ENCODE measurements around the gene SLC26A11.
"Not testable (repeated sequence)": the region's sequence is repeated elsewhere in the genome, so short reads cannot be mapped to it uniquely, and the experiment has no call there.

Gene SLC26A11

DNA sequence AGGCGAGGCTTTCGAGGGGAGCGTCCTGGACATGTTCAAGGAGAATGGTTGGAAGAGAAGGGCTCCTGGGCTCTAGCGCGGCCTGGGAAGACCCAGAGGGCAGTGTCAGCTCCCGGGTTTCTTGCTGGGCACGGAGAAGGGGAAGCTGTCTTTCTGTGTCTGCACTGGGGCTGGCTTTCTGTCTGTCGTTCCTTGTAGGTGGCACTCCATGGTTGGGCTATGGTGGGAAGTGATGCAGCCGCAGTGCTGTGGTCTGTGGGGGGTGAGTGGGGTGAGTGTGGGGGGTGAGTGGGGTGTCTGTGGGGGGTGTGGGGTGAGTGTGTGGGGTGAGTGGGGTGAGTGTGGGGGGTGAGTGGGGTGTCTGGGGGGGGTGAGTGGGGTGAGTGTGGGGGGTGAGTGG lies 54.1 kb downstream of the SLC26A11 start:
- TF ChIP-seq POLR2A (IDR thresholded peaks at IDR 0.05; ENCODE audit: low read depth, low read length): no peak
- no peak for DNase-seq (ENCODE audit: insufficient read length, low spot score)
- no peak for FAIRE-seq

DNA sequence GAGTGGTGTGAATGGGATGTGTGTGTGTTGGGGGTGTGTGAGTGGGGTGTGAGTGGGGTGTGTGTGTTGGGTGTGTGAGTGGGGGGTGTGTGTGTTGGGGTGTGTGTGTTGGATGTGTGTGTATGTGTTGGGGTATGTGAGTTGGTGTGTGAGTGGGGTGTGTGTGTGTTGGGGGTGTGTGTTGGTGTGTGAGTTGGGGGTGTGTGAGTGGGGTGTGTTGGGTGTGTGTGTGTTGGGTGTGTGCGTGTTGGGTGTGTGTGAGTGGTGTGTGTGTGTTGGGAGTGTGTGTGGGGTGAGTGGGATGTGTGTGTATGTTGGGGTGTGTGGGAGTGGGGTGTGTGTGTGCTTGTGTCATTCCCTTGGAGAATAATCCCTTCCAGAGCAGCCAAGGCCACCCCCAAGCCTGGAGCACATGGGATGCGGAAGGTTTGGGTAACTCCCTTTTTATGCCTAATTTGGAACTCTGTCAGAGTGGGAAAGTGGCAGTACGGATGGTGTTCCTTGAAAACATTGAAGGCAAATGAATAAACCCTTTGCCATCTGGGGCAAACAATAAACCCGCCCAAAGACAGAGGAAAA lies 54.7 kb downstream of the SLC26A11 start:
- DNase-seq (ENCODE audit: insufficient read length, low spot score) (no peak), FAIRE-seq (no peak)
- TF ChIP-seq POLR2A (IDR thresholded peaks at IDR 0.05; ENCODE audit: low read depth, low read length): no peak

- FAIRE-seq; DNase-seq (ENCODE audit: insufficient read length, low spot score): not testable (repeated sequence)
Measured at GRCh38 chr17:80275857-80276256, 55.6 kb downstream of the SLC26A11 start.

GRCh38 chr17:80277751-80278671 lies 57.8 kb downstream of the SLC26A11 start:
- peak; percentile 40 for TF ChIP-seq POLR2A (IDR thresholded peaks at IDR 0.05; ENCODE audit: low read depth, low read length)
- FAIRE-seq (no peak), DNase-seq (ENCODE audit: insufficient read length, low spot score) (peak; percentile 90)

GRCh38 chr17:80279895-80280294 lies 59.7 kb downstream of the SLC26A11 start:
- no peak for TF ChIP-seq POLR2A (IDR thresholded peaks at IDR 0.05; ENCODE audit: low read depth, low read length)
- FAIRE-seq (no peak), DNase-seq (ENCODE audit: insufficient read length, low spot score) (no peak)

GRCh38 chr17:80281516-80281915 lies 61.3 kb downstream of the SLC26A11 start:
- FAIRE-seq (no peak), DNase-seq (ENCODE audit: insufficient read length, low spot score) (no peak)
- no peak for TF ChIP-seq POLR2A (IDR thresholded peaks at IDR 0.05; ENCODE audit: low read depth, low read length)

DNA sequence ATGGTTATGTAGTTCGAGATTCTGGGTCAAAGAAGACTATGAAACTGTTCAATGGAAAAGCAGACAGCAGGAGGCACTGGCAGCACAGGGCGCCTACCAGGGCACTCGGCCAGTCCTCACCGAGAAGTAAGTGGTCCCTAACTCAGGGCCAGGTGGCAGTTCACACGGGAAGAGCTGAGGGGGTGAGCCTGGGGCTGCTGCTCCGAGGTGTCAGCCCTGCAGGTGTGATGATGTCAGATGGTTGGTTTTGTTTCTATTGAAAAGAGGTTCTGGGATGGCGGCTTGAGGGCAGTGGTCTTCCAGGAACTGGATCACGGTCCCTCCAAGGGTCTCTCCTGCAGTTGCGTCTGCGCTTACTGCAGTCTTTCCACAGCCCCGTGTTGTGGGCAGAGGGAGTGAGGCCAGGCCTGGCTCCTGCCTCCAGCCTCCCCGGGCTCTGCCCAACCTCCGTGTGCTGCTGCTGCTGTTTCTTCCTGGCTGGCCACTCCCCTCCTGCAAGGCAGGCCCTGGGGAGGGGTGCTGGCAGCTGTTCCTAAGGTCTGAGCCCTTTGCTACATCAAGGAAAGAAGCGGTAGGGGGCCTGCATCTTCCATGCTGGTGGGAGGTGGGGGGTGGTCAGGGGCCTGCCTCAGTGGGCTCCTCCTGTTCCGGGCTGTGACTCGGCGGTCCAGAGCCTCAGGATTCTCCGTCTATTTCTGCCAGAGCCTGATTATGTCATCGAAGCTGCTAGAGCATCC lies 63.1 kb downstream of the SLC26A11 start:
- FAIRE-seq (no peak), DNase-seq (ENCODE audit: insufficient read length, low spot score) (no peak)
- no peak for TF ChIP-seq POLR2A (IDR thresholded peaks at IDR 0.05; ENCODE audit: low read depth, low read length)

GRCh38 chr17:80284631-80285030 lies 64.4 kb downstream of the SLC26A11 start:
- no peak for TF ChIP-seq POLR2A (IDR thresholded peaks at IDR 0.05; ENCODE audit: low read depth, low read length)
- FAIRE-seq: no peak
- no peak for DNase-seq (ENCODE audit: insufficient read length, low spot score)

DNA sequence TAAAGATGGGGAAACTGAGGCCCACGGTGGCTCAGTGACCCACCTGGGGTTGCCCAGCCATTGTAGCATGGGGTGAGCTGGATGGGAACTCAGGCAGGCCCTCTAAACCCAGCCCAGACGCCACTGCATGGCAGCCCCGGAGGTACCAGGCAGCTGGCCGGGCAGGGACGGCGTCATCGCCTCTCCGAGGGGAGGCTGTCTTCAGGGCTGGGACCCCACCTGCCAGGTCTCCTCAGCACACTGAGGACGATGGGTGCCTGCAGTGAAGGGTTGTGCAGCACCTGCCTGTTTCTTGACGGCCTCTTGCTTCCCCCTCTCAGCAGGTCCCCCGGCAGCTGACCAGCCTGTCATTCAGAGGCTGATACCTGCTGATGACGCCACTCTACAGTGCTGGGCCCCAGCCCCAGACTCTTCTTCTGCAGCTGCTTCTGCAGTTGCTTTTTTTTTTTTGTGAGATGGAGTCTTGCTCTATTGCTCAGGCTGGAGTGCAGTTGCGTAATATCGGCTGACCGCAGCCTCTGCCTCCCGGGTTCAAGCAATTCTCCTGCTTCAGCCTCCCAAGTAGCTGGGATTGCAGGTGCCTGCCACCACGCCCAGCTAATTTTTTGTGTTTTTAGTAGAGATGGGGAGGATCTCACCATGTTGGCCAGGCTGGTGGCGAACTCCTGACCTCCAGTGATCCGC lies 65.2 kb downstream of the SLC26A11 start:
- TF ChIP-seq POLR2A (IDR thresholded peaks at IDR 0.05; ENCODE audit: low read depth, low read length): 0 out of 2 replicates have a peak, but pooled peaks have one; percentile 3
- FAIRE-seq (no peak), DNase-seq (ENCODE audit: insufficient read length, low spot score) (no peak)

DNA sequence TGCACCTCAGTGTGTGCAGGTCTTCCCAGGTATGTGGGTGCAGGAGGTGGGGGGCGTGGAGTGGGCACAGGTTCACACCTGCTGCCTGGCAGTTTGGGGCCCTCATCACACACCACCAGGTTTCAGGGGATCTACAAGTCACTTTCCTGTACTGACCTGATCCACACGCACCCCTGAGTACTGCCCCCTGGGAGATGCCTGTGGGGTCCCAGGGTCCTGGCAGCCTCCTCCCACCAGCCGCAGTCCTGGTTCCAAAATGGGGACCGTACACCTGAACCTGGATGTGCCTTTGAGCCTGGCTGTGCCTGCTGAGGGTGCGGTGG lies 66.4 kb downstream of the SLC26A11 start:
- no peak for TF ChIP-seq POLR2A (IDR thresholded peaks at IDR 0.05; ENCODE audit: low read depth, low read length)
- FAIRE-seq (no peak), DNase-seq (ENCODE audit: insufficient read length, low spot score) (no peak)

DNA sequence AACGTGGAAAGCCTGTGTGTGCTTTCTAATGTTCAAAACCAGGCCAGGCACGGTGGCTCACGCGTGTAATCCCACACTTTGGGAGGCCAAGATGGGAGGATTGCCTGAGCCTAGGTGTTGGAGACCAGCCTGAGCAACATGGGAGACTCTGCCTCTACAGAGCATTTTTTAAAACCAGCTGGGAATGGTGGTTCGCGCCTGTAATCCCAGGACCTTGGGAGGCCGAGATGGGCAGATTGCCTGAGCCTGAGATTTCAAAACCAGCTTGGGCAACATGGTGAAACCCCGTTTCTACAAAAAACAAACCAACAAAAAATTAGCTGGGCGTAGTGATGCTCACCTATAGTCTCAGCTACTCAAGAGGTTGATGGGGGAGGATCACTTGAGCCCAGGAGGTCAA lies 66.8 kb downstream of the SLC26A11 start:
- DNase-seq (ENCODE audit: insufficient read length, low spot score) (no peak), FAIRE-seq (no peak)
- TF ChIP-seq POLR2A (IDR thresholded peaks at IDR 0.05; ENCODE audit: low read depth, low read length): no peak

GRCh38 chr17:80287806-80288567 lies 67.8 kb downstream of the SLC26A11 start:
- DNase-seq (ENCODE audit: insufficient read length, low spot score) (no peak), FAIRE-seq (no peak)
- TF ChIP-seq POLR2A (IDR thresholded peaks at IDR 0.05; ENCODE audit: low read depth, low read length): no peak

DNA sequence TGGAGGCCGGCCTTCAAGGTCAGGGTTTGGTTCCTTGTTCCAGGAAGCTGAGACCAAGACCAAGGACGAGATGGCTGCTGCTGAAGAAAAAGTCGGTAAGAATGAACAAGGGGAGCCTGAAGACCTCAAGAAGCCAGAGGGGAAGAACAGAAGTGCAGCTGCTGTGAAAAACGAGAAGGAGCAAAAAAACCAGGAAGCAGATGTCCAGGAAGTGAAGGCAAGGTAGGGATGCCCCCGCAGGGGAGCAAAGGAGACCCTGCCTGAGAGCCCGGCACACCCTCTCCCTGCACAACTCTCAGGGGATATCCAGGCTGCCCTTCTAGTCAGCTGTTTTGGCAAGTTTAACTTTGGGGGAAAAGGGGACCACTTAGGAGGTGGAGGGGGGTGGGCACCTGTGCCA lies 69.4 kb downstream of the SLC26A11 start:
- DNase-seq (ENCODE audit: insufficient read length, low spot score) (no peak), FAIRE-seq (no peak)
- no peak for TF ChIP-seq POLR2A (IDR thresholded peaks at IDR 0.05; ENCODE audit: low read depth, low read length)

Measured in H54 (cell line).